Suprapubic skin (tissue), 4 donors: ENCODE data around the gene USP15.

Source experiments
- EP300 ChIP-seq: sonication (generic); formaldehyde crosslinking; IDR thresholded peaks from one replicate; pipeline ENCODE4 v1.6.1; 2017; ENCODE audit warnings: antibody characterized with exemption
- POLR2A ChIP-seq, 2 donors: fragments of 450-650 bp; IDR thresholded peaks; one replicate each; pipeline ENCODE4 v1.6.1; 2017; ENCODE audit warnings: antibody characterized with exemption in 2 of 2, mild to moderate bottlenecking in 2 of 2, moderate library complexity in 2 of 2
- POLR2AphosphoS5 ChIP-seq, 3 donors: sonication (generic); formaldehyde crosslinking; IDR thresholded peaks; one replicate each; pipeline ENCODE4 v1.6.1; 2017; ENCODE audit warnings: antibody characterized with exemption in 3 of 3
- TF ChIP-seq, protein P1 (sequence below), 2 donors: fragments of 200-600 bp in 1 of 2; fragments of 450-650 bp in 1 of 2; sonication (generic) in 1 of 2; IDR thresholded peaks; one replicate each; pipeline ENCODE4 v1.5.1; 2016 to 2019; ENCODE audit warnings: antibody characterized with exemption in 2 of 2, mild to moderate bottlenecking in 1 of 2, moderate library complexity in 1 of 2

DNA sequence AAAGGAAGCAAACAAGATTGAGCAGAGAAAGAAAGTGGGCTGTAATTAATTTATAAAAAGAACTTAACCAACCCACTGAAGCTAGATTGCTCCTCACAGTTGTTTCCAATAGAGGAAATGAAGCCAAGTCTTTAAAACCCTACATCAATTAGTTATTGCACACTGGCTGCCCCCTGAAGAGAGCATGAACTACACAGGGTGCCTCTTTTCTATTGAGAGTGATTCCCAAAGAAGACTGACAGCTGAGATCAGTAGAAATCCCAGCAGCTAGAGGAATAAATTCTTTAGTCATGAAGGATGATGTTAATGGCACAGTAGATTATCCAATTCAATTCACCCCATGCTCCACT, 8.6 kb upstream of the USP15 start:
- no peak for TF ChIP-seq POLR2A (IDR thresholded peaks at IDR 0.05)
- TF ChIP-seq POLR2AphosphoS5 (IDR thresholded peaks at IDR 0.05) = no peak
- TF ChIP-seq EP300 = no peak
- TF ChIP-seq, protein P1, sequence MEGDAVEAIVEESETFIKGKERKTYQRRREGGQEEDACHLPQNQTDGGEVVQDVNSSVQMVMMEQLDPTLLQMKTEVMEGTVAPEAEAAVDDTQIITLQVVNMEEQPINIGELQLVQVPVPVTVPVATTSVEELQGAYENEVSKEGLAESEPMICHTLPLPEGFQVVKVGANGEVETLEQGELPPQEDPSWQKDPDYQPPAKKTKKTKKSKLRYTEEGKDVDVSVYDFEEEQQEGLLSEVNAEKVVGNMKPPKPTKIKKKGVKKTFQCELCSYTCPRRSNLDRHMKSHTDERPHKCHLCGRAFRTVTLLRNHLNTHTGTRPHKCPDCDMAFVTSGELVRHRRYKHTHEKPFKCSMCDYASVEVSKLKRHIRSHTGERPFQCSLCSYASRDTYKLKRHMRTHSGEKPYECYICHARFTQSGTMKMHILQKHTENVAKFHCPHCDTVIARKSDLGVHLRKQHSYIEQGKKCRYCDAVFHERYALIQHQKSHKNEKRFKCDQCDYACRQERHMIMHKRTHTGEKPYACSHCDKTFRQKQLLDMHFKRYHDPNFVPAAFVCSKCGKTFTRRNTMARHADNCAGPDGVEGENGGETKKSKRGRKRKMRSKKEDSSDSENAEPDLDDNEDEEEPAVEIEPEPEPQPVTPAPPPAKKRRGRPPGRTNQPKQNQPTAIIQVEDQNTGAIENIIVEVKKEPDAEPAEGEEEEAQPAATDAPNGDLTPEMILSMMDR (IDR thresholded peaks at IDR 0.05) = no peak
